ENCODE results near the gene ADGRD1.

The ADGRD1 gene

GRCh38 chr12:130956456-130957303 lies 3.0 kb downstream of the ADGRD1 start:
- Histone ChIP-seq H3K9me3 (ENCODE audit: control insufficient read depth, low read length) (no peaks in the 10 kb centered on the region), H3K36me3 (ENCODE audit: control insufficient read depth, insufficient read depth, low read length, severe bottlenecking) (no peaks in the 10 kb centered on the region), H3K27me3 (replicated peaks; ENCODE audit: control insufficient read depth, insufficient read depth, low read length) (no peaks in the 10 kb centered on the region), H3K4me3 (ENCODE audit: low read length) (no peak overlapping the region), H3K4me1 (ENCODE audit: control insufficient read depth, insufficient read depth, low read length) (peaks cover 18% of the 10 kb centered on the region), H3K9ac (ENCODE audit: low read length) (no peak overlapping the region)
- no peak for DNase-seq (ENCODE audit: low read depth)

- no peak for DNase-seq (ENCODE audit: low read depth)
- Histone ChIP-seq H3K36me3 (ENCODE audit: control insufficient read depth, insufficient read depth, low read length, severe bottlenecking) (no peaks in the 10 kb centered on the region), H3K9ac (ENCODE audit: low read length) (no peak overlapping the region), H3K9me3 (ENCODE audit: control insufficient read depth, low read length) (no peaks in the 10 kb centered on the region), H3K4me1 (ENCODE audit: control insufficient read depth, insufficient read depth, low read length) (peaks cover 18% of the 10 kb centered on the region), H3K4me3 (ENCODE audit: low read length) (no peak overlapping the region), H3K27me3 (replicated peaks; ENCODE audit: control insufficient read depth, insufficient read depth, low read length) (no peaks in the 10 kb centered on the region)
Observed at GRCh38 chr12:130957304-130957621, 3.6 kb downstream of the ADGRD1 start.

- Histone ChIP-seq H3K9me3 (ENCODE audit: control insufficient read depth, low read length) (no peaks in the 10 kb centered on the region), H3K27me3 (replicated peaks; ENCODE audit: control insufficient read depth, insufficient read depth, low read length) (no peaks in the 10 kb centered on the region), H3K4me3 (ENCODE audit: low read length) (no peak overlapping the region), H3K36me3 (ENCODE audit: control insufficient read depth, insufficient read depth, low read length, severe bottlenecking) (no peaks in the 10 kb centered on the region), H3K9ac (ENCODE audit: low read length) (no peak overlapping the region), H3K4me1 (ENCODE audit: control insufficient read depth, insufficient read depth, low read length) (peaks cover 11% of the 10 kb centered on the region)
- no peak for DNase-seq (ENCODE audit: low read depth)
Observed at GRCh38 chr12:130958557-130959140, 4.9 kb downstream of the ADGRD1 start.

- Histone ChIP-seq H3K36me3 (ENCODE audit: control insufficient read depth, insufficient read depth, low read length, severe bottlenecking) (no peaks in the 10 kb centered on the region), H3K4me3 (ENCODE audit: low read length) (no peak overlapping the region), H3K9me3 (ENCODE audit: control insufficient read depth, low read length) (no peaks in the 10 kb centered on the region), H3K4me1 (ENCODE audit: control insufficient read depth, insufficient read depth, low read length) (peaks cover 1% of the 10 kb centered on the region), H3K27me3 (replicated peaks; ENCODE audit: control insufficient read depth, insufficient read depth, low read length) (no peaks in the 10 kb centered on the region), H3K9ac (ENCODE audit: low read length) (no peak overlapping the region)
- DNase-seq (ENCODE audit: low read depth), result no peak
Observed at GRCh38 chr12:130959632-130960031, 5.9 kb downstream of the ADGRD1 start.

GRCh38 chr12:130960058-130960457 lies 6.4 kb downstream of the ADGRD1 start:
- Histone ChIP-seq H3K4me3 (ENCODE audit: low read length) (no peak overlapping the region), H3K27me3 (replicated peaks; ENCODE audit: control insufficient read depth, insufficient read depth, low read length) (no peaks in the 10 kb centered on the region), H3K4me1 (ENCODE audit: control insufficient read depth, insufficient read depth, low read length) (peaks cover 5% of the 10 kb centered on the region), H3K36me3 (ENCODE audit: control insufficient read depth, insufficient read depth, low read length, severe bottlenecking) (no peaks in the 10 kb centered on the region), H3K9ac (ENCODE audit: low read length) (no peak overlapping the region), H3K9me3 (ENCODE audit: control insufficient read depth, low read length) (no peaks in the 10 kb centered on the region)
- no peak for DNase-seq (ENCODE audit: low read depth)

- Histone ChIP-seq H3K4me1 (ENCODE audit: control insufficient read depth, insufficient read depth, low read length) (peaks cover 11% of the 10 kb centered on the region), H3K36me3 (ENCODE audit: control insufficient read depth, insufficient read depth, low read length, severe bottlenecking) (no peaks in the 10 kb centered on the region), H3K27me3 (replicated peaks; ENCODE audit: control insufficient read depth, insufficient read depth, low read length) (no peaks in the 10 kb centered on the region), H3K4me3 (ENCODE audit: low read length) (no peak overlapping the region), H3K9me3 (ENCODE audit: control insufficient read depth, low read length) (no peaks in the 10 kb centered on the region), H3K9ac (ENCODE audit: low read length) (no peak overlapping the region)
- no peak for DNase-seq (ENCODE audit: low read depth)
Observed at GRCh38 chr12:130960787-130961186, 7.1 kb downstream of the ADGRD1 start.

GRCh38 chr12:130961921-130962451 lies 8.3 kb downstream of the ADGRD1 start:
- Histone ChIP-seq H3K9ac (ENCODE audit: low read length) (no peak overlapping the region), H3K9me3 (ENCODE audit: control insufficient read depth, low read length) (no peaks in the 10 kb centered on the region), H3K36me3 (ENCODE audit: control insufficient read depth, insufficient read depth, low read length, severe bottlenecking) (no peaks in the 10 kb centered on the region), H3K4me3 (ENCODE audit: low read length) (no peak overlapping the region), H3K4me1 (ENCODE audit: control insufficient read depth, insufficient read depth, low read length) (peaks cover 14% of the 10 kb centered on the region), H3K27me3 (replicated peaks; ENCODE audit: control insufficient read depth, insufficient read depth, low read length) (no peaks in the 10 kb centered on the region)
- DNase-seq (ENCODE audit: low read depth), result no peak

- no peak overlapping the region for H3K9ac ChIP-seq (ENCODE audit: low read length)
- no peak for DNase-seq (ENCODE audit: low read depth)
- peaks cover 14% of the 10 kb centered on the region for H3K4me1 ChIP-seq (ENCODE audit: control insufficient read depth, insufficient read depth, low read length)
- H3K27me3 ChIP-seq (replicated peaks; ENCODE audit: control insufficient read depth, insufficient read depth, low read length), result no peaks in the 10 kb centered on the region
- no peaks in the 10 kb centered on the region for H3K9me3 ChIP-seq (ENCODE audit: control insufficient read depth, low read length)
- peaks cover 7% of the 10 kb centered on the region for H3K36me3 ChIP-seq (ENCODE audit: control insufficient read depth, insufficient read depth, low read length, severe bottlenecking)
- H3K4me3 ChIP-seq (ENCODE audit: low read length), result peak overlapping the region; percentile 55
Observed at GRCh38 chr12:130965214-130965613, 11.5 kb downstream of the ADGRD1 start.

- no peak for DNase-seq (ENCODE audit: low read depth)
- H3K36me3 ChIP-seq (ENCODE audit: control insufficient read depth, insufficient read depth, low read length, severe bottlenecking), result peaks cover 7% of the 10 kb centered on the region
- H3K9ac ChIP-seq (ENCODE audit: low read length), result no peak overlapping the region
- peak overlapping the region; percentile 55 for H3K4me3 ChIP-seq (ENCODE audit: low read length)
- no peaks in the 10 kb centered on the region for H3K27me3 ChIP-seq (replicated peaks; ENCODE audit: control insufficient read depth, insufficient read depth, low read length)
- H3K9me3 ChIP-seq (ENCODE audit: control insufficient read depth, low read length), result no peaks in the 10 kb centered on the region
- peaks cover 14% of the 10 kb centered on the region for H3K4me1 ChIP-seq (ENCODE audit: control insufficient read depth, insufficient read depth, low read length)
Observed at GRCh38 chr12:130965668-130966067, 12.0 kb downstream of the ADGRD1 start.

- no peak for DNase-seq (ENCODE audit: low read depth)
- no peaks in the 10 kb centered on the region for H3K9me3 ChIP-seq (ENCODE audit: control insufficient read depth, low read length)
- peaks cover 7% of the 10 kb centered on the region for H3K36me3 ChIP-seq (ENCODE audit: control insufficient read depth, insufficient read depth, low read length, severe bottlenecking)
Observed at GRCh38 chr12:130966443-130967030, 12.8 kb downstream of the ADGRD1 start.

GRCh38 chr12:130967636-130968035 lies 13.9 kb downstream of the ADGRD1 start:
- no peak for DNase-seq (ENCODE audit: low read depth)
- Histone ChIP-seq H3K36me3 (ENCODE audit: control insufficient read depth, insufficient read depth, low read length, severe bottlenecking) (peaks cover 7% of the 10 kb centered on the region), H3K4me3 (ENCODE audit: low read length) (no peak overlapping the region)

More at GRCh38 chr12:130966443-130967030, 12.8 kb downstream of the ADGRD1 start:
- Histone ChIP-seq H3K9ac (ENCODE audit: low read length) (no peak overlapping the region), H3K27me3 (replicated peaks; ENCODE audit: control insufficient read depth, insufficient read depth, low read length) (no peaks in the 10 kb centered on the region), H3K4me1 (ENCODE audit: control insufficient read depth, insufficient read depth, low read length) (peaks cover 14% of the 10 kb centered on the region), H3K4me3 (ENCODE audit: low read length) (no peak overlapping the region)

More at GRCh38 chr12:130967636-130968035, 13.9 kb downstream of the ADGRD1 start:
- H3K9ac ChIP-seq (ENCODE audit: low read length), result no peak overlapping the region
- no peaks in the 10 kb centered on the region for H3K27me3 ChIP-seq (replicated peaks; ENCODE audit: control insufficient read depth, insufficient read depth, low read length)
- H3K9me3 ChIP-seq (ENCODE audit: control insufficient read depth, low read length), result no peaks in the 10 kb centered on the region
- peaks cover 14% of the 10 kb centered on the region for H3K4me1 ChIP-seq (ENCODE audit: control insufficient read depth, insufficient read depth, low read length)
